IMR-90 (cell line): ENCODE results near the gene SNX7. TPM values are rescaled to one million over a fixed set of nuclear protein-coding genes. Genes with fewer than 3 reads are reported as not detected.

Experiments used
- ATAC-seq: fragments of 200-7000 bp; cut with Tn5 transposase; 2 replicates; pipeline ENCODE4 v1.9.1; 2020; ENCODE audit warnings: low read depth, mild to moderate bottlenecking, moderate library complexity
- BruUV-seq: library from RNA; stranded (reverse); fragments of 400-500 nt; replicated peaks from 2 replicates; lab custom pipeline; 2021; lab: Mats Ljungman, UMichigan
- CTCF ChIA-PET: fragments of 300-600 bp; formaldehyde crosslinking; extraction: SDS; loops from one replicate; lab custom pipeline; 2021; ENCODE audit warnings: antibody characterized with exemption; lab: Yijun Ruan, JAX
- POLR2A ChIA-PET: fragments of 300-600 bp; sonication (Branson Sonifier 250); formaldehyde crosslinking; loops from one replicate; lab custom pipeline; 2022; ENCODE audit warnings: antibody characterized with exemption; ENCODE audit not compliant: unreplicated experiment; lab: Charles Lee
- DNase-seq: peaks from one replicate; pipeline ENCODE4 v3.0.0; 2013
- H2AFZ ChIP-seq: replicated peaks from 2 replicates; pipeline ENCODE3; 2013; ENCODE audit warnings: low read length, mild to moderate bottlenecking; ENCODE audit not compliant: poor library complexity
- H2AK5ac ChIP-seq: 2 replicates; pipeline ENCODE4 v1.6.1; 2013; ENCODE audit warnings: low read depth, low read length, inconsistent platforms
- H2AK9ac ChIP-seq: replicated peaks from 2 replicates; pipeline ENCODE3; 2013; ENCODE audit warnings: mild to moderate bottlenecking, low read depth, low read length, moderate library complexity; ENCODE audit not compliant: poor library complexity
- H2BK120ac ChIP-seq: 2 replicates; pipeline ENCODE4 v1.6.1; 2013; ENCODE audit warnings: low read depth, low read length, inconsistent platforms
- H2BK15ac ChIP-seq: 3 replicates; pipeline ENCODE4 v1.6.1; 2013; ENCODE audit warnings: low read depth, low read length, inconsistent platforms
- H2BK20ac ChIP-seq: 2 replicates; pipeline ENCODE4 v1.6.1; 2013; ENCODE audit warnings: low read depth, mild to moderate bottlenecking, inconsistent platforms, low read length, moderate library complexity
- H2BK5ac ChIP-seq: 2 replicates; pipeline ENCODE4 v1.6.1; 2013; ENCODE audit warnings: mild to moderate bottlenecking, low read depth, low read length, inconsistent platforms; ENCODE audit not compliant: poor library complexity, severe bottlenecking
- H3K14ac ChIP-seq: replicated peaks from 2 replicates; pipeline ENCODE4 v1.6.1; 2013; ENCODE audit warnings: low read depth, low read length, inconsistent platforms
- H3K18ac ChIP-seq: 2 replicates; pipeline ENCODE4 v1.6.1; 2013; ENCODE audit warnings: low read depth, low read length, control low read depth
- H3K23ac ChIP-seq: 2 replicates; pipeline ENCODE4 v1.6.1; 2013; ENCODE audit warnings: low read depth, low read length, inconsistent platforms
- H3K27ac ChIP-seq: 2 replicates; pipeline ENCODE4 v1.5.1; 2013; ENCODE audit warnings: mild to moderate bottlenecking, control low read depth, low read length; ENCODE audit not compliant: insufficient read depth
- H3K27me3 ChIP-seq: 2 replicates; pipeline ENCODE4 v1.6.1; 2013; ENCODE audit warnings: low read length; ENCODE audit not compliant: control insufficient read depth, insufficient read depth
- H3K36me3 ChIP-seq: 2 replicates; pipeline ENCODE4 v1.6.1; 2013; ENCODE audit warnings: low read length, mixed read lengths; ENCODE audit not compliant: control insufficient read depth, insufficient read depth
- H3K4ac ChIP-seq: 2 replicates; pipeline ENCODE4 v1.6.1; 2013; ENCODE audit warnings: low read depth, low read length, inconsistent platforms
- H3K4me1 ChIP-seq: 2 replicates; pipeline ENCODE4 v1.6.1; 2013; ENCODE audit warnings: low read length, mixed read lengths; ENCODE audit not compliant: control insufficient read depth, insufficient read depth
- H3K4me2 ChIP-seq: 2 replicates; pipeline ENCODE4 v1.6.1; 2013; ENCODE audit warnings: low read depth, mild to moderate bottlenecking, control low read depth, low read length, moderate library complexity
- H3K4me3 ChIP-seq: 2 replicates; pipeline ENCODE4 v1.5.1; 2013; ENCODE audit warnings: low read depth, mild to moderate bottlenecking, control low read depth, low read length, moderate library complexity; ENCODE audit not compliant: insufficient read depth
- H3K56ac ChIP-seq: 2 replicates; pipeline ENCODE4 v1.6.1; 2013; ENCODE audit warnings: low read length, inconsistent platforms; ENCODE audit not compliant: insufficient read depth; ENCODE audit errors: extremely low read depth
- H3K79me1 ChIP-seq, 2 experiments: 2 replicates each; pipeline ENCODE4 v1.6.1; 2013; ENCODE audit warnings: low read length in 2 of 2, inconsistent platforms in 1 of 2, low read depth in 1 of 2
- H3K9ac ChIP-seq: 2 replicates; pipeline ENCODE4 v1.6.1; 2013; ENCODE audit warnings: low read depth, low read length, control low read depth
- H3K9me1 ChIP-seq: 2 replicates; pipeline ENCODE4 v1.6.1; 2013; ENCODE audit warnings: low read length, inconsistent platforms; ENCODE audit not compliant: insufficient read depth
- H3K9me3 ChIP-seq: 2 replicates; pipeline ENCODE4 v1.6.1; 2013; ENCODE audit warnings: low read length; ENCODE audit not compliant: control insufficient read depth, insufficient read depth
- H4K20me1 ChIP-seq: 2 replicates; pipeline ENCODE4 v1.6.1; 2013; ENCODE audit warnings: low read length, inconsistent platforms; ENCODE audit not compliant: insufficient read depth
- H4K5ac ChIP-seq: 2 replicates; pipeline ENCODE4 v1.6.1; 2013; ENCODE audit warnings: mild to moderate bottlenecking, low read depth, low read length, control low read depth
- H4K8ac ChIP-seq, 2 experiments: 2 replicates each; pipeline ENCODE4 v1.6.1; 2013; ENCODE audit warnings: low read depth in 2 of 2, low read length in 2 of 2, control low read depth in 1 of 2, inconsistent platforms in 1 of 2
- H4K91ac ChIP-seq: 2 replicates; pipeline ENCODE4 v1.6.1; 2013; ENCODE audit warnings: low read depth, low read length, inconsistent platforms; ENCODE audit not compliant: insufficient read depth
- BHLHE40 ChIP-seq: fragments of 150-350 bp; IDR thresholded peaks from 2 replicates; pipeline ENCODE4 v1.6.1; 2016; ENCODE audit warnings: mild to moderate bottlenecking, low read depth, low read length
- CTCF ChIP-seq: conservative IDR thresholded peaks from 2 replicates; pipeline ENCODE4 v1.5.1; 2012; ENCODE audit warnings: mild to moderate bottlenecking, low read depth, low read length, improper control_type of control experiment
- FOS ChIP-seq: fragments of 150-350 bp; IDR thresholded peaks from 2 replicates; pipeline ENCODE4 v1.6.1; 2016; ENCODE audit warnings: low read depth, low read length
- MAFK ChIP-seq: IDR thresholded peaks from 2 replicates; pipeline ENCODE4 v1.6.1; 2012; ENCODE audit warnings: low read depth, low read length, improper control_type of control experiment
- MAZ ChIP-seq: IDR thresholded peaks from 2 replicates; pipeline ENCODE4 v1.6.1; 2012; ENCODE audit warnings: low read depth, mild to moderate bottlenecking, low read length, improper control_type of control experiment, moderate library complexity, borderline replicate concordance
- MXI1 ChIP-seq: IDR thresholded peaks from 2 replicates; pipeline ENCODE4 v1.6.1; 2012; ENCODE audit warnings: low read depth, mild to moderate bottlenecking, low read length, moderate library complexity, borderline replicate concordance
- NFE2L2 ChIP-seq: fragments of 150-350 bp; IDR thresholded peaks from 2 replicates; pipeline ENCODE4 v1.6.1; 2016; ENCODE audit warnings: low read depth, mild to moderate bottlenecking, low read length
- RAD21 ChIP-seq: IDR thresholded peaks from 2 replicates; pipeline ENCODE4 v1.6.1; 2012; ENCODE audit warnings: low read length, improper control_type of control experiment
- RCOR1 ChIP-seq: IDR thresholded peaks from 2 replicates; pipeline ENCODE4 v1.6.1; 2012; ENCODE audit warnings: mild to moderate bottlenecking, low read length, improper control_type of control experiment; ENCODE audit not compliant: insufficient replicate concordance
- RFX5 ChIP-seq: IDR thresholded peaks from 2 replicates; pipeline ENCODE4 v1.8.0; 2012; ENCODE audit warnings: low read depth, mild to moderate bottlenecking, low read length, moderate library complexity
- WGBS, 2 experiments: methylation state at CpG; one replicate each; pipeline versions ENCODE4 v1.1.5 to v1.1.7; 2013; ENCODE audit warnings: missing lambda C conversion rate in 2 of 2; ENCODE audit not compliant: insufficient read length in 1 of 2; ENCODE audit errors: extremely low coverage in 2 of 2; 5-methylcytosine and 5-hydroxymethylcytosine counted together
- dilution Hi-C: fragments of 300-500 bp; cut with HindIII; formaldehyde crosslinking; loops from one replicate; pipeline ENCODE4 v1.14.3; 2018; ENCODE audit warnings: low sequenced_read_pairs; ENCODE audit not compliant: unreplicated experiment
- in situ Hi-C: fragments of 300-500 bp; cut with MboI; formaldehyde crosslinking; loops from 3 replicates; pipeline ENCODE4 v1.14.3; 2019; ENCODE audit warnings: low sequenced_read_pairs, inconsistent platforms, mixed read lengths
- intact Hi-C: fragments of 100-400 bp; cut with micrococcal nuclease; formaldehyde crosslinking; loops from 2 replicates; pipeline ENCODE4 v1.10.0; 2022
- polyA plus RNA-seq, 3 experiments: library from polyadenylated mRNA; depleted of rRNA; stranded (reverse); fragments of >200 nt; gene quantifications; 2 replicates each; pipeline ENCODE4 v1.2.3, GENCODE V29; 2012; ENCODE audit warnings: low replicate concordance in 1 of 3
- total RNA-seq: library from RNA; depleted of rRNA; stranded (reverse); fragments of >200 nt; gene quantifications from 2 replicates; pipeline ENCODE4 v1.2.3, GENCODE V29; 2012
- TF ChIP-seq, protein P1 (sequence below): fragments of 150-350 bp; IDR thresholded peaks from 2 replicates; pipeline ENCODE4 v1.6.1; 2017; ENCODE audit warnings: mild to moderate bottlenecking, antibody characterized with exemption, low read length, low read depth
- TF ChIP-seq, protein P2 (sequence below): fragments of 150-350 bp; IDR thresholded peaks from 2 replicates; pipeline ENCODE4 v1.6.1; 2016; ENCODE audit warnings: low read depth, mild to moderate bottlenecking, low read length, moderate library complexity, borderline replicate concordance

The SNX7 gene
- total and polyA plus RNA-seq, 2 of the 4 experiments (the other 2 are of a cell fraction), result 22.5 to 24.4 TPM

- Histone ChIP-seq H3K27ac (no peak overlapping the region), H3K79me1 (no peaks in the 10 kb centered on the region), H3K4me3 (no peak overlapping the region), H4K5ac (no peak overlapping the region), H3K9me1 (no peaks in the 10 kb centered on the region), H3K4ac (no peak overlapping the region), H3K36me3 (peaks cover 2% of the 10 kb centered on the region; the same call in 1 of the 2 replicates), H3K4me1 (no peaks in the 10 kb centered on the region), H3K14ac (no peak overlapping the region), H3K4me2 (no peak overlapping the region), H2BK20ac (no peak overlapping the region), H2AK9ac (no peak overlapping the region), H2BK5ac (no peak overlapping the region), H3K56ac (no peak overlapping the region), H2AFZ (no peak overlapping the region), H2BK15ac (no peak overlapping the region), H3K27me3 (no peaks in the 10 kb centered on the region), H4K20me1 (no peaks in the 10 kb centered on the region), H3K23ac (no peak overlapping the region), H3K9ac (no peak overlapping the region), H2AK5ac (no peak overlapping the region), H4K91ac (no peak overlapping the region), H2BK120ac (no peak overlapping the region), H3K18ac (no peak overlapping the region), H3K9me3 (no peaks in the 10 kb centered on the region), H4K8ac (no peak overlapping the region)
- ATAC-seq, result no peak
- ChIA-PET POLR2A (interaction anchor here (1.2 kb wide), 1 partner anchor 30 kb away, joined by 3 read pairs; no protein-coding TSS in a partner anchor), CTCF (no interaction called here)
- no peak for DNase-seq
- WGBS, 2 experiments, result no CpG with 5 or more reads among the region's 2 CpGs
- intact Hi-C loops, result no loop called here
- no peak for TF ChIP-seq FOS
- no peak for TF ChIP-seq BHLHE40
- no peak for TF ChIP-seq MXI1
- TF ChIP-seq RAD21, result no peak
- TF ChIP-seq, protein P1, sequence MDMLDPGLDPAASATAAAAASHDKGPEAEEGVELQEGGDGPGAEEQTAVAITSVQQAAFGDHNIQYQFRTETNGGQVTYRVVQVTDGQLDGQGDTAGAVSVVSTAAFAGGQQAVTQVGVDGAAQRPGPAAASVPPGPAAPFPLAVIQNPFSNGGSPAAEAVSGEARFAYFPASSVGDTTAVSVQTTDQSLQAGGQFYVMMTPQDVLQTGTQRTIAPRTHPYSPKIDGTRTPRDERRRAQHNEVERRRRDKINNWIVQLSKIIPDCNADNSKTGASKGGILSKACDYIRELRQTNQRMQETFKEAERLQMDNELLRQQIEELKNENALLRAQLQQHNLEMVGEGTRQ, result no peak
- TF ChIP-seq, protein P2, sequence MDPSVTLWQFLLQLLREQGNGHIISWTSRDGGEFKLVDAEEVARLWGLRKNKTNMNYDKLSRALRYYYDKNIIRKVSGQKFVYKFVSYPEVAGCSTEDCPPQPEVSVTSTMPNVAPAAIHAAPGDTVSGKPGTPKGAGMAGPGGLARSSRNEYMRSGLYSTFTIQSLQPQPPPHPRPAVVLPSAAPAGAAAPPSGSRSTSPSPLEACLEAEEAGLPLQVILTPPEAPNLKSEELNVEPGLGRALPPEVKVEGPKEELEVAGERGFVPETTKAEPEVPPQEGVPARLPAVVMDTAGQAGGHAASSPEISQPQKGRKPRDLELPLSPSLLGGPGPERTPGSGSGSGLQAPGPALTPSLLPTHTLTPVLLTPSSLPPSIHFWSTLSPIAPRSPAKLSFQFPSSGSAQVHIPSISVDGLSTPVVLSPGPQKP, result no peak
- no peak for TF ChIP-seq RFX5
- no peak for TF ChIP-seq NFE2L2
- TF ChIP-seq MAFK, result no peak
- TF ChIP-seq CTCF, result no peak
- TF ChIP-seq MAZ, result no peak
- no peak for TF ChIP-seq RCOR1
- BruUV-seq, result no TSS peak
- dilution Hi-C loops, result no loop called here
- in situ Hi-C loops, result no loop called here
Measured at GRCh38 chr1:98692482-98692881, 31.0 kb downstream of the SNX7 start.
